Measurements from ENCODE around the gene SKIC8.

The SKIC8 gene

GRCh38 chr15:78312957-78313356, 13.5 kb upstream of the SKIC8 start:
- no peak overlapping the region for H3K4me3 ChIP-seq (IDR thresholded peaks at IDR 0.05; ENCODE audit: insufficient read depth, low read depth, low read length)
- no peaks in the 10 kb centered on the region for H3K27me3 ChIP-seq (ENCODE audit: insufficient read depth, low read depth)
- no peak overlapping the region for H2AFZ ChIP-seq (ENCODE audit: low read depth)
- H3K36me3 ChIP-seq (ENCODE audit: insufficient read depth) = no peaks in the 10 kb centered on the region
- no peak for TF ChIP-seq CTCF (conservative IDR thresholded peaks at IDR 0.05; ENCODE audit: low read depth, low read length)
- no peaks in the 10 kb centered on the region for H3K79me2 ChIP-seq (ENCODE audit: insufficient read depth, low read depth)
- H3K9ac ChIP-seq = no peak overlapping the region
- H3K4me2 ChIP-seq = no peak overlapping the region
- no peaks in the 10 kb centered on the region for H4K20me1 ChIP-seq (ENCODE audit: insufficient read depth)
- no peak overlapping the region for H3K27ac ChIP-seq
- H3K4me1 ChIP-seq (ENCODE audit: low read depth, poor library complexity, severe bottlenecking) = no peaks in the 10 kb centered on the region

GRCh38 chr15:78312536-78312935, 13.1 kb upstream of the SKIC8 start:
- Histone ChIP-seq H2AFZ (ENCODE audit: low read depth) (no peak overlapping the region), H4K20me1 (ENCODE audit: insufficient read depth) (no peaks in the 10 kb centered on the region), H3K4me1 (ENCODE audit: low read depth, poor library complexity, severe bottlenecking) (no peaks in the 10 kb centered on the region), H3K9ac (no peak overlapping the region), H3K4me3 (IDR thresholded peaks at IDR 0.05; ENCODE audit: insufficient read depth, low read depth, low read length) (no peak overlapping the region), H3K27ac (no peak overlapping the region), H3K36me3 (ENCODE audit: insufficient read depth) (no peaks in the 10 kb centered on the region), H3K79me2 (ENCODE audit: insufficient read depth, low read depth) (no peaks in the 10 kb centered on the region), H3K4me2 (no peak overlapping the region), H3K27me3 (ENCODE audit: insufficient read depth, low read depth) (no peaks in the 10 kb centered on the region)
- no peak for TF ChIP-seq CTCF (conservative IDR thresholded peaks at IDR 0.05; ENCODE audit: low read depth, low read length)

GRCh38 chr15:78311292-78311691, 11.9 kb upstream of the SKIC8 start:
- Histone ChIP-seq H3K4me2 (no peak overlapping the region), H3K27me3 (ENCODE audit: insufficient read depth, low read depth) (no peaks in the 10 kb centered on the region), H2AFZ (ENCODE audit: low read depth) (no peak overlapping the region), H3K9ac (no peak overlapping the region), H4K20me1 (ENCODE audit: insufficient read depth) (no peaks in the 10 kb centered on the region), H3K4me3 (IDR thresholded peaks at IDR 0.05; ENCODE audit: insufficient read depth, low read depth, low read length) (no peak overlapping the region), H3K27ac (no peak overlapping the region), H3K36me3 (ENCODE audit: insufficient read depth) (no peaks in the 10 kb centered on the region), H3K79me2 (ENCODE audit: insufficient read depth, low read depth) (no peaks in the 10 kb centered on the region), H3K4me1 (ENCODE audit: low read depth, poor library complexity, severe bottlenecking) (no peaks in the 10 kb centered on the region)
- no peak for TF ChIP-seq CTCF (conservative IDR thresholded peaks at IDR 0.05; ENCODE audit: low read depth, low read length)

- TF ChIP-seq CTCF (conservative IDR thresholded peaks at IDR 0.05; ENCODE audit: low read depth, low read length) = peak; percentile 83
- H2AFZ ChIP-seq (ENCODE audit: low read depth) = peak overlapping the region; percentile 39; the same call in 1 of the 2 replicates
- no peak overlapping the region for H3K4me2 ChIP-seq
- H3K4me3 ChIP-seq (IDR thresholded peaks at IDR 0.05; ENCODE audit: insufficient read depth, low read depth, low read length) = no peak overlapping the region
- H3K79me2 ChIP-seq (ENCODE audit: insufficient read depth, low read depth) = no peaks in the 10 kb centered on the region
- H3K27ac ChIP-seq = no peak overlapping the region
- H3K36me3 ChIP-seq (ENCODE audit: insufficient read depth) = no peaks in the 10 kb centered on the region
- H3K9ac ChIP-seq = no peak overlapping the region
- no peaks in the 10 kb centered on the region for H4K20me1 ChIP-seq (ENCODE audit: insufficient read depth)
- H3K27me3 ChIP-seq (ENCODE audit: insufficient read depth, low read depth) = no peaks in the 10 kb centered on the region
- no peaks in the 10 kb centered on the region for H3K4me1 ChIP-seq (ENCODE audit: low read depth, poor library complexity, severe bottlenecking)
Observed at GRCh38 chr15:78308422-78309032, 9.1 kb upstream of the SKIC8 start.

Measured in KMS-11 (cell line).